H1 (cell line): Measurements from ENCODE around the gene CIAO3. TPM values are rescaled to one million over a fixed set of nuclear protein-coding genes. Genes with fewer than 3 reads are reported as not detected.

Source experiments
- CTCF ChIA-PET: fragments of 300-600 bp; sonication (Branson Sonifier 250); formaldehyde crosslinking; loops from one replicate; lab custom pipeline; 2021; ENCODE audit not compliant: partially characterized antibody; lab: Charles Lee
- POLR2A ChIA-PET: fragments of 300-600 bp; sonication (Branson Sonifier 250); formaldehyde crosslinking; loops from one replicate; lab custom pipeline; 2021; ENCODE audit warnings: inconsistent platforms; ENCODE audit not compliant: partially characterized antibody; lab: Charles Lee
- DNase-seq, 2 experiments: peaks; one replicate each; pipeline versions ENCODE4 v3.0.0 to v3.0.0-alpha.2; 2010 to 2022; ENCODE audit warnings: low spot score in 2 of 2, low read depth in 1 of 2, mixed read lengths in 1 of 2
- FAIRE-seq: peaks from 2 replicates; lab custom pipeline; 2011; peaks lifted over from hg19 to GRCh38; lab: Jason Lieb, UNC
- H2AFZ ChIP-seq: 2 replicates; pipeline ENCODE4 v1.8.1; 2012; ENCODE audit warnings: low read length, inconsistent platforms
- H2AK5ac ChIP-seq: 2 replicates; pipeline ENCODE4 v1.6.1; 2013; ENCODE audit warnings: low read depth, low read length
- H2BK120ac ChIP-seq: replicated peaks from 2 replicates; pipeline ENCODE3; 2013; ENCODE audit warnings: low read depth, low read length, inconsistent platforms
- H2BK12ac ChIP-seq: 2 replicates; pipeline ENCODE4 v1.6.1; 2013; ENCODE audit warnings: low read depth, low read length
- H2BK15ac ChIP-seq: 2 replicates; pipeline ENCODE4 v1.6.1; 2013; ENCODE audit warnings: low read length
- H2BK20ac ChIP-seq: 2 replicates; pipeline ENCODE4 v1.6.1; 2013; ENCODE audit warnings: low read length
- H2BK5ac ChIP-seq: 2 replicates; pipeline ENCODE4 v1.6.1; 2013; ENCODE audit warnings: low read depth, low read length
- H3K14ac ChIP-seq: 2 replicates; pipeline ENCODE4 v1.6.1; 2013; ENCODE audit warnings: inconsistent platforms; ENCODE audit not compliant: insufficient read length
- H3K18ac ChIP-seq: 2 replicates; pipeline ENCODE4 v1.6.1; 2013; ENCODE audit warnings: low read length; ENCODE audit errors: extremely low read depth
- H3K23ac ChIP-seq: 2 replicates; pipeline ENCODE4 v1.6.1; 2013; ENCODE audit warnings: inconsistent platforms; ENCODE audit not compliant: insufficient read length
- H3K23me2 ChIP-seq: 2 replicates; pipeline ENCODE4 v1.6.1; 2013; ENCODE audit warnings: low read depth, low read length
- H3K27ac ChIP-seq: 2 replicates; pipeline ENCODE4 v1.6.1; 2011; ENCODE audit warnings: low read depth, low read length, inconsistent platforms
- H3K27me3 ChIP-seq, 4 experiments: replicated peaks in 1 of 4; 1 replicate in 1 of 4; 2 replicates in 3 of 4; pipeline versions ENCODE4 v1.6.1 to v1.8.1; 2011 to 2013; ENCODE audit warnings: low read length in 3 of 4, mild to moderate bottlenecking in 3 of 4, inconsistent platforms in 2 of 4, mixed read lengths in 2 of 4, moderate library complexity in 1 of 4; ENCODE audit not compliant: control insufficient read depth in 3 of 4, insufficient read depth in 3 of 4; ENCODE audit errors: extremely low read depth in 1 of 4
- H3K36me3 ChIP-seq, 4 experiments: 2 replicates each; pipeline versions ENCODE4 v1.6.1 to v1.8.1; 2011 to 2013; ENCODE audit warnings: mild to moderate bottlenecking in 4 of 4, low read length in 3 of 4, moderate library complexity in 2 of 4, control low read depth in 1 of 4, inconsistent platforms in 1 of 4; ENCODE audit not compliant: insufficient read depth in 4 of 4, control insufficient read depth in 2 of 4
- H3K4ac ChIP-seq: replicated peaks from 2 replicates; pipeline ENCODE3; 2013; ENCODE audit warnings: low read length, low read depth, mixed read lengths, inconsistent platforms; ENCODE audit not compliant: insufficient read length
- H3K4me1 ChIP-seq, 4 experiments: replicated peaks in 1 of 4; 1 replicate in 1 of 4; 2 replicates in 3 of 4; pipeline versions ENCODE4 v1.6.1 to v1.8.1; 2011 to 2013; ENCODE audit warnings: low read length in 3 of 4, inconsistent platforms in 2 of 4, mixed read lengths in 1 of 4; ENCODE audit not compliant: insufficient read depth in 4 of 4, control insufficient read depth in 3 of 4
- H3K4me2 ChIP-seq, 2 experiments: 2 replicates each; pipeline versions ENCODE4 v1.6.1 to v1.8.1; 2011 to 2013; ENCODE audit warnings: low read depth in 2 of 2, low read length in 2 of 2, control low read depth in 1 of 2, inconsistent platforms in 1 of 2, mild to moderate bottlenecking in 1 of 2; ENCODE audit not compliant: insufficient read depth in 1 of 2
- H3K4me3 ChIP-seq, 4 experiments: fragments of 200-600, 300-600 bp in 1 of 4; sonication (generic), shearing (Covaris generic), sonication (Bioruptor Twin) in 1 of 4; 2 replicates each; pipeline versions ENCODE4 v1.5.1 to v1.8.1; 2011 to 2016; ENCODE audit warnings: low read length in 4 of 4, low read depth in 3 of 4, control low read depth in 2 of 4, inconsistent platforms in 2 of 4, mild to moderate bottlenecking in 2 of 4, mixed read lengths in 1 of 4, moderate library complexity in 1 of 4; ENCODE audit not compliant: insufficient read depth in 2 of 4; ENCODE audit errors: extremely low read depth in 1 of 4
- H3K56ac ChIP-seq: replicated peaks from 2 replicates; pipeline ENCODE3; 2013; ENCODE audit warnings: low read depth, mild to moderate bottlenecking, mixed read lengths, low read length, inconsistent platforms; ENCODE audit not compliant: insufficient read length
- H3K79me1 ChIP-seq: 2 replicates; pipeline ENCODE4 v1.6.1; 2013; ENCODE audit warnings: low read depth, low read length, control low read depth
- H3K79me2 ChIP-seq, 2 experiments: 2 replicates each; pipeline versions ENCODE4 v1.6.1 to v1.8.1; 2012 to 2013; ENCODE audit warnings: low read length in 2 of 2, mild to moderate bottlenecking in 2 of 2, inconsistent platforms in 1 of 2; ENCODE audit not compliant: insufficient read depth in 2 of 2, control insufficient read depth in 1 of 2
- H3K9ac ChIP-seq, 4 experiments: replicated peaks in 1 of 4; 1 replicate in 1 of 4; 2 replicates in 3 of 4; pipeline versions ENCODE4 v1.6.1 to v1.8.1; 2011 to 2013; ENCODE audit warnings: low read depth in 3 of 4, low read length in 3 of 4, control low read depth in 2 of 4, mild to moderate bottlenecking in 2 of 4, moderate library complexity in 2 of 4, inconsistent platforms in 1 of 4; ENCODE audit errors: extremely low read depth in 1 of 4
- H3K9me3 ChIP-seq, 2 experiments: 2 replicates each; pipeline versions ENCODE4 v1.6.1 to v1.8.1; 2012 to 2013; ENCODE audit warnings: mild to moderate bottlenecking in 2 of 2, moderate library complexity in 2 of 2, control low read depth in 1 of 2, inconsistent platforms in 1 of 2, low read depth in 1 of 2, low read length in 1 of 2, mixed read lengths in 1 of 2; ENCODE audit not compliant: insufficient read depth in 2 of 2
- H4K20me1 ChIP-seq, 2 experiments: replicated peaks in 1 of 2; 2 replicates each; pipeline versions ENCODE3 to v1.8.1; 2011 to 2013; ENCODE audit warnings: inconsistent platforms in 2 of 2, low read length in 2 of 2, mild to moderate bottlenecking in 1 of 2; ENCODE audit not compliant: insufficient read depth in 2 of 2, control insufficient read depth in 1 of 2
- H4K5ac ChIP-seq: 2 replicates; pipeline ENCODE4 v1.6.1; 2013; ENCODE audit warnings: low read length, low read depth, mixed read lengths, inconsistent platforms; ENCODE audit not compliant: insufficient read length
- H4K8ac ChIP-seq: 2 replicates; pipeline ENCODE4 v1.8.0; 2013; ENCODE audit warnings: mild to moderate bottlenecking, moderate library complexity, low read length, inconsistent platforms; ENCODE audit not compliant: insufficient read depth; ENCODE audit errors: extremely low read depth
- H4K91ac ChIP-seq: replicated peaks from 2 replicates; pipeline ENCODE3; 2013; ENCODE audit warnings: low read length, mixed read lengths, inconsistent platforms; ENCODE audit not compliant: insufficient read length
- BCL11A ChIP-seq, 2 experiments: IDR thresholded peaks; one replicate each; pipeline ENCODE4 v1.6.1; 2011; ENCODE audit warnings: low read depth in 2 of 2, low read length in 2 of 2, mild to moderate bottlenecking in 2 of 2
- CREB1 ChIP-seq: IDR thresholded peaks from 2 replicates; pipeline ENCODE4 v1.6.1; 2012; ENCODE audit warnings: inconsistent platforms
- GABPA ChIP-seq: IDR thresholded peaks from 2 replicates; pipeline ENCODE4 v1.6.1; 2011; ENCODE audit warnings: mild to moderate bottlenecking, low read length, moderate library complexity, borderline replicate concordance; ENCODE audit not compliant: insufficient read depth
- POLR2A ChIP-seq, 2 experiments: IDR thresholded peaks; 1 replicate in 1 of 2; 2 replicates in 1 of 2; pipeline ENCODE4 v1.6.1; 2011; ENCODE audit warnings: low read depth in 2 of 2, low read length in 2 of 2, mild to moderate bottlenecking in 2 of 2; ENCODE audit errors: control extremely low read depth in 1 of 2
- POLR2AphosphoS5 ChIP-seq: IDR thresholded peaks from 2 replicates; pipeline ENCODE4 v1.6.1; 2011; ENCODE audit warnings: low read depth, low read length
- POU5F1 ChIP-seq: IDR thresholded peaks from 2 replicates; pipeline ENCODE4 v1.6.1; 2011; ENCODE audit warnings: low read depth, mild to moderate bottlenecking, low read length, moderate library complexity
- WGBS, 2 experiments: shearing (Covaris generic) in 1 of 2; methylation state at CpG; one replicate each; pipeline versions ENCODE4 v1.1.6 to v1.1.7; 2013 to 2015; ENCODE audit warnings: low lambda C conversion rate in 2 of 2, mixed read lengths in 2 of 2, inconsistent platforms in 1 of 2, low coverage in 1 of 2, missing lambda C conversion rate in 1 of 2; ENCODE audit not compliant: insufficient replicate concordance in 2 of 2, insufficient coverage in 1 of 2, insufficient read length in 1 of 2; ENCODE audit errors: extremely low coverage in 1 of 2, missing lambda C conversion rate in 1 of 2; 5-methylcytosine and 5-hydroxymethylcytosine counted together
- polyA plus RNA-seq, 7 experiments: library from polyadenylated mRNA; depleted of rRNA in 3 of 7; stranded (reverse) in 5 of 7; unstranded in 2 of 7; fragments of >200 nt in 5 of 7; fragments of 200-250 nt in 2 of 7; gene quantifications; 1 replicate in 5 of 7; 2 replicates in 1 of 7; 4 replicates in 1 of 7; pipeline versions ENCODE4 v1.2.1 to v1.2.3, GENCODE V29; 2011 to 2013; ENCODE audit warnings: missing spikeins in 2 of 7, mixed read lengths in 2 of 7
- total RNA-seq: library from RNA; stranded (reverse); fragmentation: NEBNext Ultra II Directional; extraction: Animal tissue kit (Norgen Biotek cat#: 25700); gene quantifications from 2 replicates; pipeline ENCODE4 v1.2.1, GENCODE V29; 2021
- TF ChIP-seq, protein P1 (sequence below): IDR thresholded peaks from 2 replicates; pipeline ENCODE4 v1.6.1; 2012; ENCODE audit warnings: inconsistent platforms

The CIAO3 gene
- total and polyA plus RNA-seq, 2 of the 8 experiments (the other 6 are each of a cell fraction or from before 2014, with no cell fraction given), result 20.0 to 20.4 TPM

DNA sequence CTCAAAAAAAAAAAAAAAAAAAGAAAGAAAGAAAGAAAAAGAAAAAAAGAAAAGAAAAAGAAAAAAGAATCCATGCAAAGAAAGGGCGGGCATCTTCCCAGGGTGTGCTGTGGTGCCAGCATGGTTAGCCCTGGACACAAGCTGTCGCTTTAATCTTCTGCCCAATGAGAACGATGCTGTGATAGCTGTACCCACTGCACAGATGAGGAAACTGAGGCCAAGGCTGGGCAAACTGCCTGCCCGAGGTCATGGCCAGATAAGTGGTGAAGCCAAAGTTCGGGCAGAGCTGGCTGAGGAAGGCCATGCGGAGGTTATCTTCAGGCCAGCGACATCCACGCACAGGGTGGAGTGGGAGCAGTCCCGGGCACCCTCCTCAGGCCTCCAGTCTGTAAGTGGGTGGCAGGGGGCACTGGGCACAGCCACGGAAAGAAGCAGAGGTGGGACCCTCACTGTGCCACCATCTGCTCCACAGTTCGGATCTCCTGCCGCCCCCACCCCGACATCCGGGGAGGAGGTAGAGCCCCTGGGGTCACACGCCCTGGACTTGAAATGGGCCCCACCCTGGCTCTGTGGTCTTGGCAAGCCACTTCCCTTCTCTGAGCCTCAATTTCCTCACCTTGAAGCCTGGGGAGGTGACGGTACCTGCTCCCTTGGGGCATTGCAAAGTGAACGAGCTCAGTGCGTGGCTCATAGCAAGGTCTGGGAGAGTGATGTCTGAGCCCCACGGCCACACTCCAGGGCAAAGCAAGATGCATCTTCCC lies 41.7 kb downstream of the CIAO3 start:
- Histone ChIP-seq H4K20me1 (peaks cover 6 to 27% of the 10 kb centered on the region in 2 experiments), H3K27ac (no peak overlapping the region), H2BK20ac (no peak overlapping the region), H2AFZ (no peak overlapping the region), H3K79me2 (no peaks in the 10 kb centered on the region), H3K4me1 (peaks cover 0 to 8% (median 7%) of the 10 kb centered on the region in 4 experiments; a peak in 4 of 7 replicates), H3K23ac (no peak overlapping the region), H2BK5ac (no peak overlapping the region), H4K8ac (peak overlapping the region; percentile 25; the same call in 1 of the 2 replicates), H3K27me3 (peaks cover 39 to 85% (median 76%) of the 10 kb centered on the region in 4 experiments), H2BK120ac (no peak overlapping the region), H3K36me3 (no peaks in the 10 kb centered on the region), H4K91ac (no peak overlapping the region), H3K9ac (no peak overlapping the region)
- ChIA-PET POLR2A (interaction anchor here (0.8 to 1.2 kb wide), 4 partner anchors 10 to 89 kb away, joined by 3 to 4 read pairs (median 3); partner anchors contain the start of genes RHBDL1, RPUSD1 and WDR24), CTCF (interaction anchor here (0.6 kb wide), 1 partner anchor 45 kb away, joined by 5 read pairs; no protein-coding TSS in a partner anchor)
- no peak for DNase-seq
- FAIRE-seq, result no peak
- TF ChIP-seq GABPA, result no peak
- TF ChIP-seq POU5F1, result no peak
- TF ChIP-seq POLR2A (IDR thresholded peaks at IDR 0.05; ENCODE audit: control extremely low read depth in 1 of 2, low read depth in 2 of 2, low read length in 2 of 2), result no peak
- no peak for TF ChIP-seq POLR2AphosphoS5
- TF ChIP-seq CREB1, result no peak
- TF ChIP-seq, protein P1, sequence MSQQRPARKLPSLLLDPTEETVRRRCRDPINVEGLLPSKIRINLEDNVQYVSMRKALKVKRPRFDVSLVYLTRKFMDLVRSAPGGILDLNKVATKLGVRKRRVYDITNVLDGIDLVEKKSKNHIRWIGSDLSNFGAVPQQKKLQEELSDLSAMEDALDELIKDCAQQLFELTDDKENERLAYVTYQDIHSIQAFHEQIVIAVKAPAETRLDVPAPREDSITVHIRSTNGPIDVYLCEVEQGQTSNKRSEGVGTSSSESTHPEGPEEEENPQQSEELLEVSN, result no peak
- TF ChIP-seq BCL11A (IDR thresholded peaks at IDR 0.05; ENCODE audit: low read depth in 2 of 2, low read length in 2 of 2), result no peak
- TF ChIP-seq, all 59 proteins: peak for 0
- H3K4ac ChIP-seq, result no peak overlapping the region
- no peak overlapping the region for H2BK12ac ChIP-seq
- H3K23me2 ChIP-seq, result peaks cover 3% of the 10 kb centered on the region; the same call in 1 of the 2 replicates
- H3K79me1 ChIP-seq, result no peaks in the 10 kb centered on the region
- WGBS, 2 experiments, result 85% methylated on average over 17 of the region's 19 CpGs; no CpG with 5 or more reads in 1 of the 2 experiments
- H3K56ac ChIP-seq, result no peak overlapping the region
- no peak overlapping the region for H3K4me2 ChIP-seq
- no peak overlapping the region for H3K14ac ChIP-seq
- H3K18ac ChIP-seq, result no peak overlapping the region
- no peak overlapping the region for H2BK15ac ChIP-seq
- no peak overlapping the region for H3K4me3 ChIP-seq
- no peak overlapping the region for H4K5ac ChIP-seq
- H2AK5ac ChIP-seq, result no peak overlapping the region
- no peaks in the 10 kb centered on the region for H3K9me3 ChIP-seq
